GM21423 (cell line): ENCODE results near the gene MLLT1.
"Not testable (repeated sequence)": the region's sequence is repeated elsewhere in the genome, so short reads cannot be mapped to it uniquely, and the experiment has no call there.

Experiments used
- ATAC-seq: cut with Tn5 transposase; IDR thresholded peaks from one replicate; pipeline ENCODE4 v1.9.1; 2021; ENCODE audit warnings: mild to moderate bottlenecking, moderate library complexity; ENCODE audit not compliant: unreplicated experiment

The MLLT1 gene, protein sequence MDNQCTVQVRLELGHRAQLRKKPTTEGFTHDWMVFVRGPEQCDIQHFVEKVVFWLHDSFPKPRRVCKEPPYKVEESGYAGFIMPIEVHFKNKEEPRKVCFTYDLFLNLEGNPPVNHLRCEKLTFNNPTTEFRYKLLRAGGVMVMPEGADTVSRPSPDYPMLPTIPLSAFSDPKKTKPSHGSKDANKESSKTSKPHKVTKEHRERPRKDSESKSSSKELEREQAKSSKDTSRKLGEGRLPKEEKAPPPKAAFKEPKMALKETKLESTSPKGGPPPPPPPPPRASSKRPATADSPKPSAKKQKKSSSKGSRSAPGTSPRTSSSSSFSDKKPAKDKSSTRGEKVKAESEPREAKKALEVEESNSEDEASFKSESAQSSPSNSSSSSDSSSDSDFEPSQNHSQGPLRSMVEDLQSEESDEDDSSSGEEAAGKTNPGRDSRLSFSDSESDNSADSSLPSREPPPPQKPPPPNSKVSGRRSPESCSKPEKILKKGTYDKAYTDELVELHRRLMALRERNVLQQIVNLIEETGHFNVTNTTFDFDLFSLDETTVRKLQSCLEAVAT

DNA sequence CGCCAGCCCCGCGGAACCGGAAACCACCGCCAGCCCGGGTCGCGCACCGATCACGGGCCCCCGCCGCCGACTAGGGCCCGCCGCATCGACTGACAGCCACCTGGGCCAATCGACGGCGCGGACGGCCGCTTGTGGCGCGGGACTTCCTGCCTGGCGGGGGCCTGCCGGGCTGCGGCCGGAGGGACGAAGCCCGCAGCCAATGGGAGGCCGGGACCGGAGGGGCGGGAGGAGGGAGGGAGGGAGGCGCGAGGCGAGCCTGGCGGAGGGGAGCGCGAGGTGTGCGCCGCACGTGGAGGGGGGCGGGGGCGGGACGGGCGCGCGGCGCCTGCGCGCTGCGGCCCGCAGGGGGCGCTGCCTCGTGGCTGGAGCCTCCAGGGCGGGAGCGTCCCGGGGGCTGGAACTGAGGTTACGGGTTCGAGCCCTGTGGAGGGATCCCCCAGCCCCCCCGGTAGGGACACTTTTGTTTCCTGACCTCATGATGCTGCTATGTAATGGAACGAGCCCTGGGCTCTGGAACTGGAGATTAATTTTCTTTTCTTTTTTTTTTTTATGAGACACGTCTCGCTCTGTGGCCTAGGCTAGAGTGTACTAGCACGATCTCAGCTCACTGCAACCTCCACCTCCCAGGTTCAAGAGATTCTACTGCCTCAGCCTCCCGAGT is at the start of gene MLLT1:
MLLT1 (minus strand) TSS at position 45 of the 661 bp plus-strand sequence. CDS start 191 bp downstream, outside the sequence.
- ATAC-seq = peak; percentile 92

DNA sequence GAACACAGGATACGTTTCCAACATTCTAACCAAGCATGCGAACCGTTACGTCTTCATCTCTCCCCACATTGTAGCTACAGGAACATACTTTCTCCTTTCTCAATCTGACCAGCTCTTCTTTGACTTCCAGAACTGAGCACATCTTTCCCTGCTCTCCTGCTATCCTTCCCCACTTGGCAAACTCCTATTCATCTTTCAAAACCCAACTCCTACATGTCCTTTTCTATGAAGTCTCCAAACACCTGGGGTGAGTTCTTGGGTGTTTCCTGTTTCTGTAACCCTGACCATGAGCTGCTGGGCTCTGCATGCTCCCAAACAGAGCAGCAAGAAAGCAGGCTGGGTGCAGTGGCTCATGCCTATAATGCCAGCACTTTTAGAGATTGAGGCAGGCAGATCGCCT is 47.0 kb upstream of the MLLT1 start:
- no peak for ATAC-seq

DNA sequence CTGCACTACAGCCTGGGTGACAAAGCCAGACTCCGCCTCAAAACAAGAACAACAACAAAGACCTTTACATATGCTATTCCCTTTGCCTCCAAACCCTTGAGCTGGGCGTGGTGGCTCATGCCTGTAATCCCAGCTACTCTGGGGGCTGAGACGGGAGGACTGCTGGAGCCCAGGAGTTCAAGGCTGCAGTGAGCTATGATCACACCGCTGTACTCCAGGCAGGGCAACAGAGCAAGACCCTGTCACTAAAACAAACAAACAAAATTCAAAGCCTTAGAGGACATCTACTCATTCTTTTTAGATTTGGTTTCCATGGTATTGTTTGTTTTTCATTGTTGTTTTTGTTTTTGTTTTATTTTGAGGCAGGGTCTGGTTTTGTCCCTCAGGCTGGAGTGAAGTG is 45.8 kb upstream of the MLLT1 start:
- ATAC-seq = no peak

DNA sequence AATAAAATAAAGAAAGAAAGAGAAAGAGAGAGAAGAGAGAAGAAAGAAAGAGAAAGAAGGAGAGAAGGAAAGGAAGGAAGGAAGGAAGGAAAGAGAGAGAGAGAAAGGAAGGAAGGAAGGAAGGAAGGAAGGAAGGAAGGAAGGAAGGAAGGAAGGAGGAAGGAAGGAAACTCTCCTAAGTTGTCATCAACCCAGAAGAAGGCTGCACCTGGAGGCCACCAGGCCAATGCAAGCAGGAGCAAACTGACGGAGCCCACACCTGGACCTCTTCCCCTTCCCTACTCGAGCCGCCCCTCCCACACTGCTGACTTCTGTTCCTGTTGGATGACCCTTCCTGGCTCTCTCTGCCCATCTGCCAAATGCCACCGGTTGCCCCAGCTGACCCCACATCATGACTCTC is 45.0 kb upstream of the MLLT1 start:
- ATAC-seq = no peak

DNA sequence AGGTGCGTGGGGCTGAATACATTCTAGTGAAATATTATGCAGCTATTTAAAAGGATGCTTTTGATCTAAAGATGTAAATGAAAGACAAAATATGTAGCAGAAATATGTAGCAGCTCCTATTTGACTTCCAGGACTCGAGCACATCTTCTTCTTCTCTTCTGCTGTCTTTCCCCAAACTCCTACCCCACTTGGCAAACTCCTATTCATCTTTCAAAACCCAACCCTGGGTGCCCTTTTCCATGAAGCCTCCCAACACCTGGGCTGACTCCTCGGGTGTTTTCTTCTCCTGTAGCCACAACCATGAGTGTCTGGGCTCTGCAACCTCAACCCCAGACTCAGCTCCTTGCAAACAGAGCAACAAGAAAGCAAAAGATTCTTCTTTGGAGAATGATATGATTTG is 42.5 kb upstream of the MLLT1 start:
- no peak for ATAC-seq

DNA sequence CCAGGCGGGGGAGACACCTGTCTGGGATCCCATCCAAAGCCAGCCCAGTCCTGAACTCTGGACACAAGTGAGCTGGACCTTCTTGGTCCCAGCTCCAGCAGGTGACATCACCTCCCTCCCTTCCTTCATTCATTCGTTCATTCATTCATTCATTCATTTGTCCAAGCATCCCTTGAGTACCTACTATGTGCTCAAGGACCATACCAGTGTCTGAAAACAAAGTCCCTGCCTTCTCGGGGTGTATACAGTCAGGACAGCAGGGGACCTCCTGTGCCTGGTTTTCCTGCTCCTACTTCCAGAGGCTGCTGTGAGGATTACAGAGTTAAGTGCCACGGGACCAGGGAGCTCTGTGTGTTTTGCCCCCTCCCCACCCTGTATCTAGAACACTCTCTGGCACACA is 39.6 kb upstream of the MLLT1 start:
- ATAC-seq = no peak

DNA sequence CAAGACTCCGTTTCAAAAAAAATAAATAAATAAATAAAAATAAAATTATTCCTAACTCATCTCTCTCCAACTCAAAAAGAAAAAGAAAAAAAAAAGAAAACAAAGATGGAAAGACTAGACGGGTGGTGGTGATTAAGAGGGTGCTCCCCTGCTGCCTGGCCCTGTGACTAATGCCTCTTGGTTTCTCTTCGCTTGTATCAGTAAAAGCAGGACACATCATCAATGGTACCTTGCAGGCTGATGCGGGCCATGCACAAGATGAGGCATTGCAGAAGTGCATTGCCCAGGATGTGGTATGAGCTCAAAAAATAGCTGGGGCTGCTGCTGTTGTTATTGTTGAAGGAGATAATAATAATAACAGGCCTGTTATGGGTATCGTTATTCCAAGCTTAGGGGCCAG is 39.0 kb upstream of the MLLT1 start:
- ATAC-seq = no peak

DNA sequence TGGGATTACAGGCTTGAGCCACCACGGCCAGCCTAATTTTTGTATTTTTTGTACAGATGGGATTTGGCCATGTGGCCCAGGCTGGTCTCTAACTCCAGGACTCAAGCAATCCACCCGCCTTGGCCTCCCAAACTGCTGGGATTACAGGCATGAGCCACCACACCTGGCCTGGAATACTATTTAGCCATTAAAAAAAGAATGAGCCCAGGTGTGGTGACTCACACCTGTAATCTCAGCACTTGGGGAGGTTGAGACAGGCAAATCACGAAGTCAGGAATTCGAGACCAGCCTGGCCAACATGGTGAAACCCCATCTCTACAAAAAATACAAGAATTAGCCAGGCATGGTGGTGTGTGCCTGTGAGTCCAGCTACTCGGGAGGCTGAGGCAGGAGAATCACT is 35.9 kb upstream of the MLLT1 start:
- ATAC-seq = not testable (repeated sequence)

DNA sequence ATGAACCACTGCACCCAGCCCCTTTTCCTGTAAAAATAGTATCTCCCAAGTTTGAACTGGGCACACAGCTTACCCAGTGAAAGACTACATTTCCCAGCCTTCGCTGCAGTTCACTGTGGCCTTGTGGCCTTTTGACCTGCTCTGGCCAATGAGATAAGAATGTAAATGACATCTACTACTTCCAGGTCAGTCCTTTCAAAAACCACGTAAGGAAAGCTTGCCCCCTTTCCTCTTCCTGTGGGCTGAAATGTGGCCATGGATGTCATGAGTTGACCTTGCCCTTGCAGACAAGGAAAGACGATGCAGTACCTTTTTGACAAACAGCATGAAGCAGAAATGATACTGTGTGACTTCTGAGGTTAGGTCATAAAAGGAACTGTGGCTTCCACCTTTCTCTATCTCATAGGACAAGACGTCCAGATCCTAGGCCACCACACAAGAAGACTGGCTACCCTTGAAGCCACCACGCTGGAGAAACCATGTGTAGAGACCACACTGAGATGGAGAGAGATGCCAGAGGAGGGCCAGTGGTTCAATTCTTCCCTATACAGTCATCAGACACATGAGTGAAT is 33.7 kb upstream of the MLLT1 start:
- no peak for ATAC-seq

DNA sequence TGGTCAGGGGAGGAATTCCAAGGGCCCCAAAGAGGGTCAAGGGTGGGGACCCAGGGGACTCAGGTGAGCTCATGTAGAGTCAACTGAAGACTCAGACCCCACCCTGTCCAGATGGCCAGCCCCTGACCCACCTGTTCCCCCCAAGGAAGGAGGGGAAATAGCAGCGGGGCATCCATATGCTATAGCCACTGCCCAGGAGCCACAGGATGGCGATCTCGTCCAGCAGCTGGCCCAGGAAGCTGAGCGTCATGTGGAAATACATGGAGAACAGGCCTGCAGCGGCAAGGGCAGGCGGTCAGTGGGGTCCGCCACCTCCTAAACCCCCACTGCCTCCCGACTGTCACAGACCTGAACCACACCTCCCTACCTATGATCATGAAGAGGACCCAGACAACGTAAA is 32.2 kb upstream of the MLLT1 start:
- no peak for ATAC-seq

DNA sequence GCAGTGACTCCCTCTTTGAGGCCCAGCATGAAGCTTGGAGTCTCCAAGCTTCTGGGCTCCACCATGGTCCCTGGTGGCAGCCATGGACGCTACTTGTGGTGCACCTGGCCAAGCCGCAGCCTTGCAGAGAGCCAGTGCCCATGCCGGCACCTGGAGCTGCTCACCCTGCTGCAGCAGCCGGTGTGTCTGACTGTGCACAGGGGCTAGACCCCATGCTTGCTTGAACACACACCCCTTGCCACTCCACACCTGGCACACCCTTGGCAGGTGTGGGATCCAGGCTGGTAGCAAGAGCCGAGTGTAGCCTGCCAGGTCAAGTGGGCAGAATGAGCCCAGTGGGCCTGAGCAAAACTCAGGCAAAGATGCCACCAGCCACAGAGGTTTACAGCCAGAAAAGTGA is 18.6 kb upstream of the MLLT1 start:
- ATAC-seq = no peak

DNA sequence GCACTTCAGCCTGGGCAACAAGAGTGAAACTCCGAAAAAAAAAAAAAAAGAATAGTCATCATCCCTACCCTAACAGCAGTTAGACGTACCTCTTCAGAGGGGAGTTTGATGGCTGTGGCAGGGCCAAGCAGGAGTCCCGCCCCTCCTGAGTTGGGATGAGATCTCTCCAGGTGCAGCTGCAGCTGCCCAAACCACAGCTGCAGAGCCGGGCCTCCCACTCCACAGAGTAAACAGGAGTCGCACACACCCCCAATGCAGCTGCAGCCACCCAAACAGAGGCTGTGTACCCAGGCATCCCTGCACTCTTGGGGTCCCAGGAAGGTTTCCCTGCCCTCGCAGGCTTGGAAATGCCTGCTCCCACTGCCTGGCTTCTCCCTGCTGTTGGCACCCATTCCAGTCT is 17.4 kb upstream of the MLLT1 start:
- ATAC-seq = no peak

DNA sequence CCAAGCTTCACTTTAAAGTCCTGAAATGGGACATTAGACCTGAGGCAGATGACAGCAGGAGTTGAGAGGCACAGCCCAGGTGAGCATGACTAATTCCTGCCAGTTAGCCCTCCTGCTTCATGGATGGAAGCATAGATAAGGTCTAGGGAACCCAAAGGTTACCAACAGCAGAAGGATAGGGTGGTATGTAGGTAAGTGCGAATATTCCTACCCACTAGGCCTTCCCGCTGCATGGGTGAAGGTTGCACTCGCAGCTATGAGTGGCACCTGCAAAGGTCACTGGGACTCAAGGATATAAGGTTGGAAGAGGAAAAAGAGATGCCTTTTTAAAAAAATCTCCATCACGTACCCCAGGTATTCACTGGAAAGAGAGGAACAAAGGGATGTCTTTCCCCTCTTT is 12.2 kb upstream of the MLLT1 start:
- no peak for ATAC-seq

DNA sequence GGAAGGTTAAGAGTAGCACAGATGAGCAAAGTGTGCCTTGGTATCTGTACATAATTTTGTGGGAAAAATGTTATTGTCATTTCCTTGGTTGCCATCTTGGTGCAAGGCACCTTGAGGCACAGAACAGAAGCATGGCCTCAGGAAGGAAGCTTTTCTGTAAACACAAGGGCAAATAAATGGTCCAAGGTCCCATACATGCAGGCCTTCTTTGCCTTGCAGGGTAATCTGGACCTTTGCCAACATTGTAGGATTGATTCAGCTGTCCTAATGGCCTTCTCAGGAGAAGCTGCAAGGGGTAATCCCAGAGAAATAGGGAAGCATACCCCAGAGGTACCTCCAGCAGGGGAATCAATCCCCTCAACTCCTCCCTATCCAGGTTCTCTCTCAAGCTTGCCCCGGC is 9.0 kb upstream of the MLLT1 start:
- ATAC-seq = no peak

DNA sequence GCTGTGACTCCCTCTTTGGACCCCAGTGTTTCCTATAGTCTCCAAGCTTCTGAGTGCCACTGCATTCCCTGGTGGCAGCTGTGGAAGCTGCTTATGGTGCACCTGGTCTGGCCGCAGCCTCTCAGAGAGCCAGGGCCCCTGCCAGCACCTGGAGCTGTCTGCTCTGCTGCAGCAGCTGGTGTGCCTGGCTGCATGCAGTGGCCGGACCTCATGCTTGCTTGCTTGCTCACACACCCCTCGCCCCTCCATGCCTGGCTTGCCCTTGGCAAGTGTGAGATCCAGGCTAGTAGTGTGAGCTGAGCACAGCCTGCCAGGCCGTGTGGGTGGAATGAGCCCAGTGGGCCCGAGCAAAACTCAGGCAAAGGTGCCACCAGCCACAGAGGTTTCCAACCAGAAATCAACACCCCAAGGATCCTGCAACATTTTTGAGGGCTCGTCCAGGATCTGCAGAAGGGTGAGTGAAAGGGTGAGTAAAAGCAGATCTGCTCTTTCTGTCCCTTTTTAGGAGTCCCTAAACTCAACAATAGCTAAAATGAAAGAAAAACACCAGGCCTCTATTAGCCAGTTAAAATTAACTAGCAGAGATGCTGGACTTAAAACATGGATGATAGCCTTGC is 7.6 kb upstream of the MLLT1 start:
- no peak for ATAC-seq

DNA sequence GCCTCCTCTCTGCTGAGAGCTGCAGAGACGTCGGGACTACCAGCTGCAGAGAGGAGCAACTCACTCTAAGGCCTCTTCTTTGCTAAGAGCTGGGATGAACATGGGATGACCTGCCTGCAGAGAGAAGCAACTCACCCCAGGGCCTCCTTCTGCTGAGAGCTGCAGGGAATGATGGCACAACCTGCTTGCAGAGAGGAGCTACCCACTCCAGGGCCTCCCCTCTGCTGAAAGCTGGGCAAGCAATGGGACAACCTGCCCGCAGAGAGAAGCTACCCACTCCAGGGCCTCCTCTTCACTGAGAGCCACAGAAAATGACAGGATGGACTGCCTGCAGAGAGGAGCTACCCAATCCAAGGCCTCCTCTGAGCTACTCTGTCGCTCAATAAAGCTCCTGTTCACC is 6.9 kb upstream of the MLLT1 start:
- no peak for ATAC-seq

DNA sequence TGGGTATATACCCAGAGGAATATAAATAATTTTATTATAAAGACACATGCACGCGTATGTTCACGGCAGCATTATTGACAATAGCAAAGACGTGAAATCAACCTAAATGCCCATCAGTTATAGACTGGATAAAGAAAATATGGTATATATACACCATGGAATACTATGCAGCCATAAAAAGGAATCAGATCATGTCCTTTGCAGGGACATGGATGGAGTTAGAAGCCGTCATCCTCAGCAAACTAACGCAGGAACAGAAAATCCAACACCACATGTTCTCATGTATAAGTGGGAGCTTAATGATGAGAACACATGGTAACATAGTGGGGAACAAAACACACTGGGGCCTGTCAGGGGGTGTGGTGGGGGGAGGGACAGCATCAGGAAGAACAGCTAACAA is 2.6 kb upstream of the MLLT1 start:
- ATAC-seq = not testable (repeated sequence)

DNA sequence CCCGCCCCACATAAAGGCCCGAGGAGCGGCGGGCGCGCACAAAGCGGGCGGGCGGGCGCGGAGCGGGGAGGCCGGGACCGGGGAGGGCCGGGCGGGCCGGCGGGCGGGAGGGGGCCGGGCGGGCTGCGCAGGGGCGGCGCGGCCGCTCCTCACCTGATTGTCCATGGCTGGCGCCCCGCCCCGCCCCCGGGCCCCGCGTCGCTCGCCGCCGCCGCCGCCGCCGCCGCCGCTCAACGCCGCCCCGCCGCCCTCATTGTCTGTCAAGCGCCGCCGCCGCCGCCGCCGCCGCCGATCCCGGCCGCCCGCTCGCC is 200 bp downstream of the MLLT1 start:
- ATAC-seq = peak; percentile 20

DNA sequence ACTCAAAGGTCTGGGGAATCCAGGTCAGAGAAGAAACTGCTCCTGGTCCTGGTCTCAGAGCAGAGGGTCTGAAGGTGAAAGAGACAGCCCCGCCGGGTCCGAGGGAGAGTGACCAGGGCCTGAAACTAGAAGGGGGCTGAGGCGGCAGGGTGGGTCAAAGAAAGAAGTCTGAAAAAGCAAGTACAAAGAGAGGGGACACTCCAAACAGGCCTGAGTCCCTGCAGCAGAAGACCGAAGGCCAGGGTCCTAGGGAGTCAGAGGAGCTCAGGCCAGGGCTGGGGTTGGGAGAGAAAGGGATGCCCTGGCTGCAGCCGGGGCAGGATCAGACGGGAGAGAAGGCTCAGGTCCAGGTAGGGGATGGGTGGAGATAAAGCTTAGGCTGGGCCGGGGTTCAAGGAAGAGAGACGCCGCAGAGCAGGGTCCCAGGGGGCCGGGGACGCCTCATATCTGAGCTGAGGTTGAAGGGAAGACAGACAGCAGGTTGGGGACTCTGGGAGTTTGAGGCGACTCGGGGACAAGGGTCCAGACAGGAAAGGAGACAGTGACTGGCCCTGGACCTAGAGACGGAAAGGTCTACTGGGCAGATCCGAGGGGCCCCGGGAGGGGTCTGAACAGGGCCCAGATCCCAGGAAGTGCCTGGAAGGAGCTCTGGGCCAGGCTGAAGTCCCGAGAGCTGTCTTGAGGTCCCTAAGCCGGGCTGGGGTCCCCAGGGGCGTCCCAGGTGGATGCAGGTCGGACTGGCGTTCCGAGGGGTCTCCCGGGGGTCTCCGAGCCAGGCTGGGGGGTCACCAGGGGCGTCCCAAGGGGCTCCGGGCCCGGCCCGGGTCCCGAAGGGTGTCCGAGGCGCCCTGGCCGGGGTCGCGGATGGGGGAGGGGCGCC is 795 bp downstream of the MLLT1 start:
- peak; percentile 4 for ATAC-seq

DNA sequence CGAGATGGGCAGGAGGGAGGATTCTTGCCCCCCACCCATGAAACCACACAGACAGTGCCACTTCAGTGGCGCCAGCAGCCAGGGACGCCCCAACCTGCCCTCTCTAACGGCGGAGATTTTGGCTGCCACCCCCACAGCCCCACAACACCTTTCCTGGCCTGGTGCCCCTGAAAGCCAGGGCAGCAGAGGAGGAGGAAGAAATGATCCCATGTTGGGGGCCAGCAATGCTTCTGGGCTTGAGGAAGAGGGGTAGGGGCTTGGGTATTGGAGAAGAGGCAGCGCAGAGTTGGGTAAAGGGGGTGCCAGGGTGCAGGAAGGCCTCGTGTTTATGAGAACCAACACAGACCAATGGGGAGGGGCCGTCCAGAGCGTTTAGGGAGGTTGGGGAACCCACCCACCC is 1.7 kb downstream of the MLLT1 start:
- ATAC-seq = no peak

DNA sequence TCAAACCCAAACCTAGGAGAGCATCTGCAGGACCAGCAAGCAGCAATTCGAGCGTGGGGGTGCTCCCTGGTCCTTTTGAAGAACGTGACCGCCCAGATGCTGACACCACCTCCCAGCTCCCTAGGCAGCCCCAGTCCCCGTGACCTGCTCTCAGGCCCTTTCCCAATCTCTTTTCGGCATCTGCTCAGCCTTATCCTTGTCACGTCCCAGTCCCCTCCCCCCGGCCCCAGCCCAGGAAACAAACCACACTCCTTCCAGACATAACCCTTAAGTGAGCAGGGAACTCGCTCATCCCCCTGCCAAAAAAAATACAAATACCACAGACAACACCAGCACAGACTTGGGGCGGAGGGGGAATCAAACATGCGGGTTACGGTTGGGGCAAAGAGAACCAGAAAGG is 3.3 kb downstream of the MLLT1 start:
- ATAC-seq = no peak
